ENCODE measurements around the gene MEDAG.
A peak's percentile ranks its signal among the peaks of the same experiment; 100 is the strongest.

The MEDAG gene

DNA sequence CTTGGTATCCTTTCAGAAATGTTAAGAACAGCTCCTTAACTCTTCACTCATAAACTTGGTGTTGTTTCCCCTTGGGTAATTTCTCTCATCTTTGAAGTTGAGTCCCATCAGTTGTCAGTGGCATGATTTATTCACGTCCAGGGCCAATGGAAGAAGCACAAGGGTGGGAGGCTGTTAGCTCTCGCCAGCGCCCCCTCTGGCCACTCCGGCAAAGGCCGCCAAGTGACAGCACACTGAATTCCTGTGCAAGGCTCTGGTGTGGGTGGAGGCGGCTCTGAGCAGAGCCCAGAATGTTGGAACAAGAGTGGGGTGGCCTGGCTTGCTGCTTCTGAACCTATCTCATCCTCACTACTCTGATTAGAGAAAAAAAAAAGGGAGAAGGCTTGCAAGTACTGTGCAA, 13.1 kb upstream of the MEDAG start:
- H3K9me3 ChIP-seq (ENCODE audit: insufficient read depth, low read length, severe bottlenecking): no peaks in the 10 kb centered on the region
- no peaks in the 10 kb centered on the region for H3K36me3 ChIP-seq (ENCODE audit: insufficient read depth, low read length)
- peaks cover 7% of the 10 kb centered on the region for H3K27me3 ChIP-seq (ENCODE audit: insufficient read depth, low read length, poor library complexity)
- no peak overlapping the region for H3K9ac ChIP-seq (ENCODE audit: low read depth, low read length)
- H2AFZ ChIP-seq (ENCODE audit: low read depth, low read length): no peak overlapping the region
- H3K79me2 ChIP-seq (ENCODE audit: insufficient read depth, low read length): no peaks in the 10 kb centered on the region
- ATAC-seq (ENCODE audit: insufficient read depth, low read depth) (no peak), DNase-seq (peak; percentile 17)
- H3K4me3 ChIP-seq (ENCODE audit: low read depth in 1 of 2, low read length in 2 of 2): no peak overlapping the region
- H3K4me1 ChIP-seq (ENCODE audit: insufficient read depth, low read length): no peaks in the 10 kb centered on the region
- TF ChIP-seq CTCF (IDR thresholded peaks at IDR 0.05; ENCODE audit: borderline replicate concordance, extremely low read depth, low read length, poor library complexity, severe bottlenecking) (peak; percentile 46), EZH2 (IDR thresholded peaks at IDR 0.05; ENCODE audit: borderline replicate concordance, low read depth, low read length, severe bottlenecking) (no peak)
- no peak overlapping the region for H3K27ac ChIP-seq (ENCODE audit: low read length)
- no peaks in the 10 kb centered on the region for H4K20me1 ChIP-seq (ENCODE audit: insufficient read depth, low read length)
- no peak overlapping the region for H3K4me2 ChIP-seq (ENCODE audit: insufficient read depth, low read length)

DNA sequence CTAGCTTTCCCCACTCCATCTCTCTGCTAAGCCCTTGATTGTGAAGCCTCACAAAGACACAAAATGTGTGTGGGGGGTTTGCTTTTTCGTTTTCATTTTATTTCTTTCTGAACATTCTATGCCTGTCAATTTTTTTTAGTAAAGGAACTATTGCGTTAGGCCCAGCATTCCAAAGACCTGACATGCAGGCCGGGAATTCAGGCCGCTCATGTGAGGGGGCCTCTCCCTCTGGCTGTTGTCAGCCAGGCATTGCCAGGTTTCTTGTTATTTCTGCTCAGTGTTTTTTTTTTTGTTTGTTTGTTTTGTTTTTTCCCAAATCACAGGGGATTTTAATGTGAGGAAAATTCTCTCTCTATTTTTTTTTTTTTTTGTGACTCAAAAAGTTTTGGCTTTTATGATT, 10.3 kb upstream of the MEDAG start:
- no peak overlapping the region for H3K4me2 ChIP-seq (ENCODE audit: insufficient read depth, low read length)
- no peaks in the 10 kb centered on the region for H4K20me1 ChIP-seq (ENCODE audit: insufficient read depth, low read length)
- H3K9ac ChIP-seq (ENCODE audit: low read depth, low read length): no peak overlapping the region
- H3K4me3 ChIP-seq (ENCODE audit: low read depth in 1 of 2, low read length in 2 of 2): no peak overlapping the region
- H3K36me3 ChIP-seq (ENCODE audit: insufficient read depth, low read length): no peaks in the 10 kb centered on the region
- DNase-seq (no peak), ATAC-seq (ENCODE audit: insufficient read depth, low read depth) (no peak)
- no peaks in the 10 kb centered on the region for H3K9me3 ChIP-seq (ENCODE audit: insufficient read depth, low read length, severe bottlenecking)
- H3K27me3 ChIP-seq (ENCODE audit: insufficient read depth, low read length, poor library complexity): peaks cover 26% of the 10 kb centered on the region
- no peak overlapping the region for H2AFZ ChIP-seq (ENCODE audit: low read depth, low read length)
- H3K27ac ChIP-seq (ENCODE audit: low read length): no peak overlapping the region
- no peaks in the 10 kb centered on the region for H3K79me2 ChIP-seq (ENCODE audit: insufficient read depth, low read length)
- H3K4me1 ChIP-seq (ENCODE audit: insufficient read depth, low read length): no peaks in the 10 kb centered on the region
- TF ChIP-seq EZH2 (IDR thresholded peaks at IDR 0.05; ENCODE audit: borderline replicate concordance, low read depth, low read length, severe bottlenecking) (no peak), CTCF (IDR thresholded peaks at IDR 0.05; ENCODE audit: borderline replicate concordance, extremely low read depth, low read length, poor library complexity, severe bottlenecking) (no peak)

DNA sequence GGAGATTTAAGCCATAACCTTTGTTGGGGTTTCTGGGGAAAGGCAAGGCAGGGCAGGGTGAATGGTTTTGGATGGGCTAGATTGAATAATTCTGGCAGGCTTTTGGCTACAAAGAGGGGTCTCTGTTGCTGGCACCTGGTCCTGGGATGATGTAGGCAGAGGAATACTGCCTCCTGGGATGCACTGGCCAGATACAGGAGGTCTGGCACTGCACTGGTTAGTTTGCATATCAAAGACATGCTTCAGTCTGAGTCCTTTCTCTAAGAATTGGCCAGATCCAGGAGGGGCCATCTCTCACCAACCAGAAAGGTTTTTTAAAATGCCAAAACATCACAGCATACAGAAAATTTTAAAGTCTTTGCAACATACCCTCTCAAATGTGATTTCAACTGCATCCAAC, 8.0 kb upstream of the MEDAG start:
- ATAC-seq (ENCODE audit: insufficient read depth, low read depth) (no peak), DNase-seq (no peak)
- no peak overlapping the region for H3K4me3 ChIP-seq (ENCODE audit: low read depth in 1 of 2, low read length in 2 of 2)
- no peaks in the 10 kb centered on the region for H3K4me1 ChIP-seq (ENCODE audit: insufficient read depth, low read length)
- TF ChIP-seq CTCF (IDR thresholded peaks at IDR 0.05; ENCODE audit: borderline replicate concordance, extremely low read depth, low read length, poor library complexity, severe bottlenecking) (no peak), EZH2 (IDR thresholded peaks at IDR 0.05; ENCODE audit: borderline replicate concordance, low read depth, low read length, severe bottlenecking) (no peak)
- no peak overlapping the region for H3K27ac ChIP-seq (ENCODE audit: low read length)
- H3K4me2 ChIP-seq (ENCODE audit: insufficient read depth, low read length): no peak overlapping the region
- H2AFZ ChIP-seq (ENCODE audit: low read depth, low read length): no peak overlapping the region
- H4K20me1 ChIP-seq (ENCODE audit: insufficient read depth, low read length): no peaks in the 10 kb centered on the region
- H3K79me2 ChIP-seq (ENCODE audit: insufficient read depth, low read length): no peaks in the 10 kb centered on the region
- H3K36me3 ChIP-seq (ENCODE audit: insufficient read depth, low read length): no peaks in the 10 kb centered on the region
- no peak overlapping the region for H3K9ac ChIP-seq (ENCODE audit: low read depth, low read length)
- peaks cover 39% of the 10 kb centered on the region for H3K27me3 ChIP-seq (ENCODE audit: insufficient read depth, low read length, poor library complexity)
- H3K9me3 ChIP-seq (ENCODE audit: insufficient read depth, low read length, severe bottlenecking): no peaks in the 10 kb centered on the region
